Endodermal cell (in vitro differentiated cells): ENCODE measurements around the gene AMOTL2. TPM values are rescaled to one million over a fixed set of nuclear protein-coding genes. Genes with fewer than 3 reads are reported as not detected.

Experiments used
- DNase-seq: peaks from one replicate; pipeline ENCODE4 v3.0.0-alpha.2; 2017
- H3K27ac ChIP-seq: 2 replicates; pipeline ENCODE4 v1.5.1; 2013; ENCODE audit warnings: mild to moderate bottlenecking, low read depth, low read length, moderate library complexity
- H3K27me3 ChIP-seq: 2 replicates; pipeline ENCODE4 v1.6.1; 2013; ENCODE audit warnings: mild to moderate bottlenecking, low read length, moderate library complexity; ENCODE audit not compliant: insufficient read depth, control insufficient read depth, poor library complexity, severe bottlenecking
- H3K36me3 ChIP-seq: 2 replicates; pipeline ENCODE4 v1.7.0; 2013; ENCODE audit warnings: mild to moderate bottlenecking, low read length, moderate library complexity; ENCODE audit not compliant: control insufficient read depth, insufficient read depth
- H3K4me1 ChIP-seq: one replicate; pipeline ENCODE4 v1.7.0; 2013; ENCODE audit warnings: low read length; ENCODE audit not compliant: control insufficient read depth, insufficient read depth
- H3K4me3 ChIP-seq: 2 replicates; pipeline ENCODE4 v1.5.1; 2013; ENCODE audit warnings: mild to moderate bottlenecking, low read length, moderate library complexity
- H3K9ac ChIP-seq: 2 replicates; pipeline ENCODE4 v1.6.1; 2013; ENCODE audit warnings: mild to moderate bottlenecking, low read length, moderate library complexity; ENCODE audit not compliant: poor library complexity, severe bottlenecking; ENCODE audit errors: extremely low read depth
- H3K9me3 ChIP-seq: 2 replicates; pipeline ENCODE4 v1.6.1; 2013; ENCODE audit warnings: mild to moderate bottlenecking, low read length, moderate library complexity; ENCODE audit not compliant: control insufficient read depth
- H3K27ac Mint-ChIP-seq: 2 replicates; pipeline ENCODE4 v1.8.0; 2020; ENCODE audit warnings: mixed read lengths
- H3K27me3 Mint-ChIP-seq: 2 replicates; pipeline ENCODE4 v1.8.0; 2021; ENCODE audit warnings: mild to moderate bottlenecking, mixed read lengths; ENCODE audit not compliant: insufficient read depth
- H3K36me3 Mint-ChIP-seq: 2 replicates; pipeline ENCODE4 v1.8.0; 2020; ENCODE audit warnings: low read depth, mixed read lengths
- H3K4me1 Mint-ChIP-seq: 2 replicates; pipeline ENCODE4 v1.8.0; 2020; ENCODE audit warnings: mixed read lengths
- H3K4me3 Mint-ChIP-seq: 2 replicates; pipeline ENCODE4 v1.8.0; 2020; ENCODE audit warnings: mild to moderate bottlenecking, moderate library complexity, mixed read lengths
- H3K9me3 Mint-ChIP-seq: 2 replicates; pipeline ENCODE4 v1.8.0; 2020; ENCODE audit warnings: mild to moderate bottlenecking, mixed read lengths
- WGBS, 2 experiments: methylation state at CpG; one replicate each; pipeline versions ENCODE4 v1.1.5 to v1.1.7; 2013; ENCODE audit warnings: missing lambda C conversion rate in 2 of 2, mixed read lengths in 1 of 2; ENCODE audit not compliant: insufficient coverage in 1 of 2, insufficient read length in 1 of 2; 5-methylcytosine and 5-hydroxymethylcytosine counted together
- total RNA-seq, 2 donors: library from RNA; stranded (reverse); fragmentation: NEBNext Ultra II Directional in 1 of 2; extraction: Animal tissue kit (Norgen Biotek cat#: 25700) in 1 of 2; gene quantifications; 2 replicates in 1 of 2; 3 replicates in 1 of 2; pipeline ENCODE4 v1.2.1, GENCODE V29; 2021
- TF ChIP-seq, protein P1 (sequence below): fragments of 200-600 bp; sonication (generic); conservative IDR thresholded peaks from 2 replicates; pipeline ENCODE4 v1.5.0; 2021; ENCODE audit warnings: antibody characterized with exemption, mild to moderate bottlenecking

AMOTL2 gene
- total RNA-seq, 2 donors from 2014 or later: 109 to 153 TPM

DNA sequence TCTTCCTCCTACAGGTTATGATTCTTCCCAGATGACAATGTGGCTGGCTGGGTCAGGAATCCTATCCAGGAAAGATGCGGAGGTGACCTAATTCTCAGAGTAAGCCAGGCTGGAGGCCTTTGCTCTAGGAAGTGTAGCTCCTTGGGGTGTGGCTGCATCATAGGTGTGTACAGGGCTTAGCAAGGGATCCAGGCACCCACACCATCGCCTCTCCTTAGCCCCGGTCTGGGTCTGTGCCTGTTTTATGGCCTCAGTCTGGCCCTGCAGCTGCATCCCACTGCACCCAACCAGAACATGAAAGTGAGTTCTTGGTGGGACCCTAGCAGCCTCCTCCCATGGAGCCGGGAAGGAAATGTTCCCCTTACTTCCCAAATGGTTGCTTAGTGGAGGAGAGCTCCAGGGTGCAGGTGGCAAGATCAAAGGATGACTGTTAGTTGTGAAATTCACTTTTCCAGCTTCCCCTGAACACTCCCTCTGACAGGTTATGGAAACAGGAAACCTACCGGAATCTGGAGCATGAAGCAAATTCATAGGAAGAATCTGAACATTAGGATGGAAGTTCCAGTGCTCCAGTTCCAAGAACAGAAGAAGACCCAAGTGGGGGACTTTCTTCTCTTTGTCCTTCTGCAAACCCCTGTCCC, 2.7 kb upstream of the AMOTL2 start:
- Histone ChIP-seq H3K4me3 (no peak overlapping the region), H3K9ac (no peak overlapping the region), H3K9me3 (no peaks in the 10 kb centered on the region), H3K4me1 (peaks cover 6% of the 10 kb centered on the region), H3K27me3 (no peaks in the 10 kb centered on the region), H3K36me3 (no peaks in the 10 kb centered on the region), H3K27ac (no peak overlapping the region)
- H3K4me1 Mint-ChIP-seq: peaks cover 42% of the 10 kb centered on the region
- no peak for DNase-seq
- H3K27me3 Mint-ChIP-seq: peaks cover 30% of the 10 kb centered on the region
- 83 to 92% methylated on average over 1 to 5 of the region's 5 CpGs for WGBS, 2 experiments
- TF ChIP-seq, protein P1, sequence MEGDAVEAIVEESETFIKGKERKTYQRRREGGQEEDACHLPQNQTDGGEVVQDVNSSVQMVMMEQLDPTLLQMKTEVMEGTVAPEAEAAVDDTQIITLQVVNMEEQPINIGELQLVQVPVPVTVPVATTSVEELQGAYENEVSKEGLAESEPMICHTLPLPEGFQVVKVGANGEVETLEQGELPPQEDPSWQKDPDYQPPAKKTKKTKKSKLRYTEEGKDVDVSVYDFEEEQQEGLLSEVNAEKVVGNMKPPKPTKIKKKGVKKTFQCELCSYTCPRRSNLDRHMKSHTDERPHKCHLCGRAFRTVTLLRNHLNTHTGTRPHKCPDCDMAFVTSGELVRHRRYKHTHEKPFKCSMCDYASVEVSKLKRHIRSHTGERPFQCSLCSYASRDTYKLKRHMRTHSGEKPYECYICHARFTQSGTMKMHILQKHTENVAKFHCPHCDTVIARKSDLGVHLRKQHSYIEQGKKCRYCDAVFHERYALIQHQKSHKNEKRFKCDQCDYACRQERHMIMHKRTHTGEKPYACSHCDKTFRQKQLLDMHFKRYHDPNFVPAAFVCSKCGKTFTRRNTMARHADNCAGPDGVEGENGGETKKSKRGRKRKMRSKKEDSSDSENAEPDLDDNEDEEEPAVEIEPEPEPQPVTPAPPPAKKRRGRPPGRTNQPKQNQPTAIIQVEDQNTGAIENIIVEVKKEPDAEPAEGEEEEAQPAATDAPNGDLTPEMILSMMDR: no peak
- H3K36me3 Mint-ChIP-seq: peaks cover 7% of the 10 kb centered on the region
- no peak overlapping the region for H3K4me3 Mint-ChIP-seq
- no peak overlapping the region for H3K27ac Mint-ChIP-seq
- H3K9me3 Mint-ChIP-seq: no peaks in the 10 kb centered on the region

DNA sequence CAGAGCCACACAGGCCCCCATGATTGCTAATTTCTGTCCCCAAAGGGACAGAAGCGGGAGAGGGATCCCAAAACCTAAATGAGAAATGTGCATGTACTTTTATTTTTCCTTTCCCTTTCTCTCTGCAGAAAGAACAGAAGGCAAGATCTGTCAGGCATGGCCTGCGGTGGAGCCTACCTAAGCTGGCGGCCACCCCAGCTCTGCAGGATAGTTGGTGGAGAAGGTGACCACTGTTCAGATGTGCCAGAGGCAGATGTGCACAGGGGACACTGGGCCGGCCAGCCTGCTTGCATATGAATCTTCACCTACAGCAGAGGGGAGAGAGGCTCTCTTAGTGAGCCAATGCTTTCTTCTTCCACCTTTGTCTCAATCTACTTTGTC, 2.1 kb upstream of the AMOTL2 start:
- peaks cover 43% of the 10 kb centered on the region for H3K4me1 Mint-ChIP-seq
- TF ChIP-seq, protein P1: no peak
- peaks cover 7% of the 10 kb centered on the region for H3K4me1 ChIP-seq
- H3K27me3 Mint-ChIP-seq: peaks cover 30% of the 10 kb centered on the region
- H3K27me3 ChIP-seq: no peaks in the 10 kb centered on the region
- no peak overlapping the region for H3K27ac ChIP-seq
- H3K9ac ChIP-seq: no peak overlapping the region
- H3K4me3 Mint-ChIP-seq: no peak overlapping the region
- no peak for DNase-seq
- H3K9me3 ChIP-seq: no peaks in the 10 kb centered on the region
- no peak overlapping the region for H3K4me3 ChIP-seq
- H3K36me3 ChIP-seq: peaks cover 4% of the 10 kb centered on the region
- 78 to 100% methylated on average over 1 to 4 of the region's 4 CpGs for WGBS, 2 experiments
- peaks cover 12% of the 10 kb centered on the region for H3K36me3 Mint-ChIP-seq
- H3K27ac Mint-ChIP-seq: no peak overlapping the region
- no peaks in the 10 kb centered on the region for H3K9me3 Mint-ChIP-seq

DNA sequence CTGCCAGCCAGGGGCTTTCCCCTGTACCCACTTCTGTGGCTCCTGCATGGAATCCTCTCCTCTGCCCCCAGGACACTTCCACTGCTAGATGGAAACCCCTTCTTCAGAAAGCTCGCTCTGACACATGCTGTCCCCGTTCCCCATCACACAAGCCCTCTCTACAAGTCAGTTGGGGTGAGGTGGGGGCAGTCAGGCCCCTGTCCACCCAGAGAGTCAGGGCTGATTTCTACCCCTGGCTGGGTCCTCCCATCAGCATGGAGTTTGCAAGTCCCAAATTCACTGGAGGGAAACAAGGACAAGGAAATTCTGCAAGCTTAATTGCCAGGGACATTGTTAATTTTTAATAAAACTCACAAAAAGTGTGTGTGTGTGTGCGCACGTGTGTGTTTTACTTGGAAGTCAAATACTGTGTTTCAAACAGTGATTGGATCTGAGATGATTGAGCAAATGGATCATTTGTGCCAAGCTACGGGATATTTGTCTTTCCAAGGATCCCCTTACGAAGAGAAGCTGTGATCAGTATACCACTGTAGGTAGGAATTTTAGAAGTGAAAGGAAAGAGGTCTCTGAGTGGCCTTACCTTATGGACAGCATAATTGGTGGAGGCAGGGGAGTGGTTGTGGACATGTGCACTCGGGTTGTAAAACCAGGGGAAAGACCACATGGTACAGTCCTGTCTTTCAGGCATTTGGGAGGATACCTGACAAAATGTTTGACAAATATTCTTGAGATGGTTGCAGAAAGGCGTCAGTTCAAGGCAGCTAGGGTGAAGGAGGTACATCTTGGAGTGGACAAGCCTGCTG, 1.5 kb upstream of the AMOTL2 start:
- Mint-ChIP-seq H3K4me1 (peaks cover 48% of the 10 kb centered on the region), H3K27me3 (peaks cover 29% of the 10 kb centered on the region)
- WGBS, 2 experiments: 74 to 85% methylated on average over 7 to 8 of the region's 8 CpGs

More for the DNA sequence above, 1.5 kb upstream of the AMOTL2 start:
- no peaks in the 10 kb centered on the region for H3K9me3 ChIP-seq
- DNase-seq: no peak
- no peaks in the 10 kb centered on the region for H3K27me3 ChIP-seq
- Mint-ChIP-seq H3K9me3 (no peaks in the 10 kb centered on the region), H3K4me3 (peak overlapping the region; percentile 93), H3K27ac (peak overlapping the region; percentile 96), H3K36me3 (peaks cover 17% of the 10 kb centered on the region)
- TF ChIP-seq, protein P1: no peak
- peak overlapping the region; percentile 88 for H3K4me3 ChIP-seq
- peaks cover 13% of the 10 kb centered on the region for H3K4me1 ChIP-seq
- H3K36me3 ChIP-seq: peaks cover 10% of the 10 kb centered on the region
- H3K27ac ChIP-seq: no peak overlapping the region
- H3K9ac ChIP-seq: peak overlapping the region; percentile 100
